Mesenchymal stem cell (in vitro differentiated cells and primary cell): ENCODE measurements around the gene ALB.

ENCODE experiments used
- DNase-seq: peaks from one replicate; pipeline ENCODE4 v3.0.0-alpha.2; 2013
- H2AFZ ChIP-seq: one replicate; pipeline ENCODE4 v1.6.1; 2013; ENCODE audit warnings: low read depth, mild to moderate bottlenecking, control low read depth, inconsistent platforms, low read length, moderate library complexity
- H2AK5ac ChIP-seq: 2 replicates; pipeline ENCODE4 v1.6.1; 2013; ENCODE audit warnings: low read length, moderate library complexity, mild to moderate bottlenecking, inconsistent platforms; ENCODE audit not compliant: severe bottlenecking
- H2BK120ac ChIP-seq: one replicate; pipeline ENCODE4 v1.6.1; 2013; ENCODE audit warnings: low read depth, mild to moderate bottlenecking, inconsistent platforms, low read length, moderate library complexity
- H2BK12ac ChIP-seq, 2 experiments: one replicate each; pipeline ENCODE4 v1.6.1; 2013; ENCODE audit warnings: inconsistent platforms in 2 of 2, low read length in 2 of 2, mild to moderate bottlenecking in 2 of 2, moderate library complexity in 2 of 2, control low read depth in 1 of 2
- H2BK15ac ChIP-seq: one replicate; pipeline ENCODE4 v1.6.1; 2013; ENCODE audit warnings: mild to moderate bottlenecking, low read depth, inconsistent platforms; ENCODE audit not compliant: poor library complexity, severe bottlenecking
- H2BK5ac ChIP-seq: 2 replicates; pipeline ENCODE4 v1.6.1; 2013; ENCODE audit warnings: low read depth, mild to moderate bottlenecking, low read length, control low read depth, inconsistent platforms; ENCODE audit not compliant: poor library complexity, severe bottlenecking
- H3K14ac ChIP-seq, 2 experiments: one replicate each; pipeline ENCODE4 v1.6.1; 2013; ENCODE audit warnings: inconsistent platforms in 2 of 2, low read length in 2 of 2, control low read depth in 1 of 2, mild to moderate bottlenecking in 1 of 2, moderate library complexity in 1 of 2
- H3K18ac ChIP-seq, 2 experiments: one replicate each; pipeline ENCODE4 v1.6.1; 2013; ENCODE audit warnings: inconsistent platforms in 2 of 2, low read length in 2 of 2, control low read depth in 1 of 2, low read depth in 1 of 2, mild to moderate bottlenecking in 1 of 2
- H3K23ac ChIP-seq, 2 experiments: one replicate each; pipeline ENCODE4 v1.6.1; 2013; ENCODE audit warnings: inconsistent platforms in 2 of 2, low read length in 2 of 2, mild to moderate bottlenecking in 2 of 2, moderate library complexity in 2 of 2, control low read depth in 1 of 2
- H3K27ac ChIP-seq: 2 replicates; pipeline ENCODE4 v1.5.1; 2013; ENCODE audit warnings: mild to moderate bottlenecking, moderate library complexity, low read length, control low read depth, inconsistent platforms; ENCODE audit not compliant: poor library complexity, severe bottlenecking
- H3K27me3 ChIP-seq, 2 experiments: 2 replicates each; pipeline versions ENCODE4 v1.6.1 to v1.7.0; 2013; ENCODE audit warnings: low read length in 2 of 2, mild to moderate bottlenecking in 2 of 2, moderate library complexity in 2 of 2, control low read depth in 1 of 2, inconsistent platforms in 1 of 2; ENCODE audit not compliant: control insufficient read depth in 1 of 2, insufficient read depth in 1 of 2
- H3K36me3 ChIP-seq, 2 experiments: 2 replicates each; pipeline versions ENCODE4 v1.6.1 to v1.7.0; 2013; ENCODE audit warnings: low read length in 2 of 2, control low read depth in 1 of 2, inconsistent platforms in 1 of 2, low read depth in 1 of 2, mild to moderate bottlenecking in 1 of 2; ENCODE audit not compliant: insufficient read depth in 2 of 2, control insufficient read depth in 1 of 2
- H3K4ac ChIP-seq, 2 experiments: one replicate each; pipeline ENCODE4 v1.6.1; 2013; ENCODE audit warnings: inconsistent platforms in 2 of 2, low read length in 2 of 2, mild to moderate bottlenecking in 2 of 2, moderate library complexity in 2 of 2, control low read depth in 1 of 2, low read depth in 1 of 2
- H3K4me1 ChIP-seq: 2 replicates; pipeline ENCODE4 v1.6.1; 2013; ENCODE audit warnings: low read depth, low read length, control low read depth; ENCODE audit not compliant: control insufficient read depth, insufficient read depth
- H3K4me2 ChIP-seq: 2 replicates; pipeline ENCODE4 v1.6.1; 2013; ENCODE audit warnings: low read length, mild to moderate bottlenecking, inconsistent platforms; ENCODE audit not compliant: poor library complexity, severe bottlenecking
- H3K4me3 ChIP-seq, 2 experiments: 2 replicates each; pipeline versions ENCODE4 v1.5.1 to v1.7.0; 2013; ENCODE audit warnings: low read length in 2 of 2, mild to moderate bottlenecking in 2 of 2, control low read depth in 1 of 2, low read depth in 1 of 2; ENCODE audit not compliant: insufficient read depth in 1 of 2
- H3K79me1 ChIP-seq: replicated peaks from 2 replicates; pipeline ENCODE4 v1.6.1; 2013; ENCODE audit warnings: mild to moderate bottlenecking, control low read depth, low read length, inconsistent platforms; ENCODE audit not compliant: poor library complexity, severe bottlenecking
- H3K9ac ChIP-seq: 2 replicates; pipeline ENCODE4 v1.7.0; 2013; ENCODE audit warnings: mild to moderate bottlenecking, low read length, moderate library complexity
- H3K9me3 ChIP-seq: 2 replicates; pipeline ENCODE4 v1.7.0; 2013; ENCODE audit warnings: mild to moderate bottlenecking, low read length; ENCODE audit not compliant: control insufficient read depth
- H4K8ac ChIP-seq: one replicate; pipeline ENCODE4 v1.6.1; 2013; ENCODE audit warnings: inconsistent platforms, mild to moderate bottlenecking, low read length, moderate library complexity
- H4K91ac ChIP-seq: one replicate; pipeline ENCODE4 v1.6.1; 2013; ENCODE audit warnings: mild to moderate bottlenecking, low read length, inconsistent platforms
- WGBS: methylation state at CpG from one replicate; pipeline ENCODE4 v1.1.7; 2013; ENCODE audit warnings: mixed read lengths; 5-methylcytosine and 5-hydroxymethylcytosine counted together

Gene ALB

GRCh38 chr4:73421708-73422457, 17.8 kb downstream of the ALB start:
- H3K4me2 ChIP-seq = no peak overlapping the region

GRCh38 chr4:73422458-73422752, 18.3 kb downstream of the ALB start:
- H2BK15ac ChIP-seq = no peak overlapping the region
- no peak overlapping the region for H2AK5ac ChIP-seq
- H3K79me1 ChIP-seq = no peaks in the 10 kb centered on the region
- no peak overlapping the region for H3K27ac ChIP-seq
- no peaks in the 10 kb centered on the region for H3K9me3 ChIP-seq
- no peaks in the 10 kb centered on the region for H3K36me3 ChIP-seq
- H4K8ac ChIP-seq = no peak overlapping the region
- H2BK5ac ChIP-seq = no peak overlapping the region
- no peak overlapping the region for H2BK12ac ChIP-seq
- no peak overlapping the region for H3K4ac ChIP-seq
- no peak overlapping the region for H3K23ac ChIP-seq
- H3K14ac ChIP-seq = no peak overlapping the region
- H3K4me2 ChIP-seq = no peak overlapping the region
- H3K9ac ChIP-seq = no peak overlapping the region
- no peak overlapping the region for H3K4me3 ChIP-seq
- DNase-seq = no peak
- H4K91ac ChIP-seq = no peak overlapping the region
- no peak overlapping the region for H2BK120ac ChIP-seq
- WGBS = 100% methylated on average over 1 of the region's 4 CpGs
- H2AFZ ChIP-seq = no peak overlapping the region
- no peaks in the 10 kb centered on the region for H3K27me3 ChIP-seq
- no peaks in the 10 kb centered on the region for H3K4me1 ChIP-seq
- H3K18ac ChIP-seq = no peak overlapping the region

More at GRCh38 chr4:73421708-73422457, 17.8 kb downstream of the ALB start:
- Histone ChIP-seq H3K4me3 (no peak overlapping the region), H3K4ac (no peak overlapping the region), H3K14ac (no peak overlapping the region), H3K9me3 (no peaks in the 10 kb centered on the region), H2BK5ac (no peak overlapping the region), H3K18ac (no peak overlapping the region), H2BK120ac (no peak overlapping the region), H2AFZ (no peak overlapping the region), H3K79me1 (no peaks in the 10 kb centered on the region), H4K91ac (no peak overlapping the region), H2BK15ac (no peak overlapping the region), H3K9ac (no peak overlapping the region), H2AK5ac (no peak overlapping the region), H3K27me3 (no peaks in the 10 kb centered on the region), H4K8ac (no peak overlapping the region), H2BK12ac (no peak overlapping the region), H3K23ac (no peak overlapping the region), H3K27ac (no peak overlapping the region), H3K4me1 (no peaks in the 10 kb centered on the region), H3K36me3 (no peaks in the 10 kb centered on the region)
- no peak for DNase-seq

- Histone ChIP-seq H2BK5ac (no peak overlapping the region), H2BK12ac (no peak overlapping the region), H3K27ac (no peak overlapping the region), H2AK5ac (no peak overlapping the region), H3K4me3 (no peak overlapping the region), H3K9me3 (no peaks in the 10 kb centered on the region), H3K4me1 (no peaks in the 10 kb centered on the region), H3K36me3 (no peaks in the 10 kb centered on the region), H3K14ac (no peak overlapping the region), H3K18ac (no peak overlapping the region), H3K27me3 (no peaks in the 10 kb centered on the region), H2BK15ac (no peak overlapping the region), H3K9ac (no peak overlapping the region), H3K4me2 (no peak overlapping the region), H4K91ac (no peak overlapping the region), H2BK120ac (no peak overlapping the region), H2AFZ (no peak overlapping the region), H3K23ac (no peak overlapping the region), H3K4ac (no peak overlapping the region), H3K79me1 (no peaks in the 10 kb centered on the region), H4K8ac (no peak overlapping the region)
- DNase-seq = no peak
These were observed 19.1 kb downstream of the ALB start for GRCh38 chr4:73423184-73423583.

- 60% methylated on average over 1 of the region's 3 CpGs for WGBS
- no peak overlapping the region for H2BK12ac ChIP-seq
- no peak overlapping the region for H2BK120ac ChIP-seq
- no peak overlapping the region for H3K4me2 ChIP-seq
- DNase-seq = no peak
- no peak overlapping the region for H3K18ac ChIP-seq
- no peak overlapping the region for H3K27ac ChIP-seq
- H2BK5ac ChIP-seq = no peak overlapping the region
- H3K9ac ChIP-seq = no peak overlapping the region
- H4K91ac ChIP-seq = no peak overlapping the region
- no peak overlapping the region for H2BK15ac ChIP-seq
- H3K4me1 ChIP-seq = no peaks in the 10 kb centered on the region
- H3K79me1 ChIP-seq = no peaks in the 10 kb centered on the region
- no peak overlapping the region for H4K8ac ChIP-seq
- no peaks in the 10 kb centered on the region for H3K36me3 ChIP-seq
- no peak overlapping the region for H2AK5ac ChIP-seq
- no peaks in the 10 kb centered on the region for H3K9me3 ChIP-seq
- H3K23ac ChIP-seq = no peak overlapping the region
- H3K4ac ChIP-seq = no peak overlapping the region
- H2AFZ ChIP-seq = no peak overlapping the region
- peaks cover 0 to 10% of the 10 kb centered on the region in 2 experiments for H3K27me3 ChIP-seq
- no peak overlapping the region for H3K4me3 ChIP-seq
- no peak overlapping the region for H3K14ac ChIP-seq
These were observed 22.6 kb downstream of the ALB start for GRCh38 chr4:73426666-73427065.
